Stimulated activated CD4-positive, alpha-beta T cell treated with anti-CD3 and anti-CD28 coated beads, Interleukin-2, amount 100 ng/mL, for 4 hours (primary cell): Measurements from ENCODE around the gene SUGP2.

Source experiments
- DNase-seq: peaks from one replicate; pipeline ENCODE4 v3.0.0-alpha.2; 2020; ENCODE audit warnings: low read depth

The SUGP2 gene

GRCh38 chr19:18951721-18952281 is 81.5 kb downstream of the SUGP2 start:
- DNase-seq: no peak

GRCh38 chr19:18949858-18950257 is 83.5 kb downstream of the SUGP2 start:
- no peak for DNase-seq

GRCh38 chr19:18948976-18949356 is 84.4 kb downstream of the SUGP2 start:
- no peak for DNase-seq

- no peak for DNase-seq
These were observed 85.0 kb downstream of the SUGP2 start for GRCh38 chr19:18948075-18948975.

- DNase-seq: no peak
These were observed 86.4 kb downstream of the SUGP2 start for GRCh38 chr19:18946918-18947317.

GRCh38 chr19:18946335-18946734 is 87.0 kb downstream of the SUGP2 start:
- DNase-seq: no peak

GRCh38 chr19:18945297-18945696 is 88.0 kb downstream of the SUGP2 start:
- no peak for DNase-seq

GRCh38 chr19:18943465-18943864 is 89.9 kb downstream of the SUGP2 start:
- DNase-seq: no peak

GRCh38 chr19:18942692-18943091 is 90.6 kb downstream of the SUGP2 start:
- no peak for DNase-seq

GRCh38 chr19:18941628-18942354 is 91.5 kb downstream of the SUGP2 start:
- no peak for DNase-seq
